OCI-LY3 (cell line): ENCODE measurements around the gene MIB1.

Experiments
- CTCF ChIP-seq: fragments of 200-600, 300-600 bp; sonication (generic); IDR thresholded peaks from 2 replicates; pipeline ENCODE4 v1.5.1; 2014; ENCODE audit warnings: antibody characterized with exemption, low read length, low read depth
- EZH2phosphoT487 ChIP-seq: fragments of 200-600 bp; shearing (Covaris generic); IDR thresholded peaks from 2 replicates; pipeline ENCODE4 v1.6.1; 2018; ENCODE audit warnings: antibody characterized with exemption, mixed run types, low read depth

GRCh38 chr18:21757833-21758232 lies 17.2 kb downstream of the MIB1 start:
- TF ChIP-seq CTCF (no peak), EZH2phosphoT487 (no peak)
